Immature natural killer cell (primary cell): ENCODE measurements around the gene KCNA1. TPM values are rescaled to one million over a fixed set of nuclear protein-coding genes. Genes with fewer than 3 reads are reported as not detected.

Experiments used
- DNase-seq, 3 donors: peaks; one replicate each; pipeline ENCODE4 v3.0.0; 2022; ENCODE audit warnings: mixed read lengths in 1 of 3
- H3K27ac Mint-ChIP-seq, 6 donors: one replicate each; pipeline ENCODE4 v1.8.0; 2020; ENCODE audit warnings: mixed read lengths in 6 of 6, mild to moderate bottlenecking in 5 of 6, inconsistent platforms in 4 of 6, moderate library complexity in 3 of 6
- H3K27me3 Mint-ChIP-seq, 3 donors: one replicate each; pipeline ENCODE4 v1.8.0; 2020 to 2021; ENCODE audit warnings: low read depth in 3 of 3, mild to moderate bottlenecking in 3 of 3, mixed read lengths in 3 of 3, moderate library complexity in 3 of 3, inconsistent platforms in 1 of 3
- H3K36me3 Mint-ChIP-seq, 3 donors: one replicate each; pipeline ENCODE4 v1.8.0; 2020; ENCODE audit warnings: mixed read lengths in 3 of 3, inconsistent platforms in 2 of 3, mild to moderate bottlenecking in 2 of 3
- H3K4me1 Mint-ChIP-seq, 2 donors: one replicate each; pipeline ENCODE4 v1.8.0; 2020; ENCODE audit warnings: inconsistent platforms in 2 of 2, mild to moderate bottlenecking in 2 of 2, mixed read lengths in 2 of 2, moderate library complexity in 1 of 2
- H3K4me3 Mint-ChIP-seq, 5 donors: one replicate each; pipeline ENCODE4 v1.8.0; 2020; ENCODE audit warnings: mild to moderate bottlenecking in 5 of 5, mixed read lengths in 5 of 5, inconsistent platforms in 3 of 5, moderate library complexity in 3 of 5
- H3K9me3 Mint-ChIP-seq, 6 donors: one replicate each; pipeline ENCODE4 v1.8.0; 2020; ENCODE audit warnings: mild to moderate bottlenecking in 6 of 6, mixed read lengths in 6 of 6, inconsistent platforms in 4 of 6, moderate library complexity in 3 of 6
- polyA plus RNA-seq, 3 donors: library from polyadenylated mRNA; unstranded; fragments of 300-500 nt; fragmentation: Illumina TruSeq; gene quantifications; one replicate each; pipeline ENCODE4 v1.2.3, GENCODE V29; 2021

Gene KCNA1
- polyA plus RNA-seq, 3 donors from 2014 or later, result not detected

GRCh38 chr12:4958697-4959375 is 49.1 kb downstream of the KCNA1 start:
- H3K27me3 Mint-ChIP-seq, result peaks cover 5 to 10% (median 8%) of the 10 kb centered on the region in 3 donors
- H3K36me3 Mint-ChIP-seq, result no peaks in the 10 kb centered on the region
- no peak overlapping the region for H3K4me3 Mint-ChIP-seq
- H3K4me1 Mint-ChIP-seq, result no peaks in the 10 kb centered on the region
- H3K9me3 Mint-ChIP-seq, result no peaks in the 10 kb centered on the region
- no peak overlapping the region for H3K27ac Mint-ChIP-seq
- DNase-seq, result no peak

GRCh38 chr12:4959381-4959780 is 49.7 kb downstream of the KCNA1 start:
- Mint-ChIP-seq H3K27ac (no peak overlapping the region), H3K36me3 (no peaks in the 10 kb centered on the region), H3K4me3 (no peak overlapping the region), H3K4me1 (no peaks in the 10 kb centered on the region), H3K27me3 (peaks cover 5 to 14% (median 9%) of the 10 kb centered on the region in 3 donors), H3K9me3 (no peaks in the 10 kb centered on the region)
- DNase-seq, result no peak

GRCh38 chr12:4960030-4960429 is 50.3 kb downstream of the KCNA1 start:
- no peaks in the 10 kb centered on the region for H3K9me3 Mint-ChIP-seq
- H3K4me1 Mint-ChIP-seq, result no peaks in the 10 kb centered on the region
- no peak for DNase-seq
- no peaks in the 10 kb centered on the region for H3K36me3 Mint-ChIP-seq
- H3K27ac Mint-ChIP-seq, result no peak overlapping the region
- H3K4me3 Mint-ChIP-seq, result no peak overlapping the region
- peaks cover 5 to 16% (median 11%) of the 10 kb centered on the region in 3 donors for H3K27me3 Mint-ChIP-seq

- H3K4me1 Mint-ChIP-seq, result no peaks in the 10 kb centered on the region
These were observed 50.8 kb downstream of the KCNA1 start for GRCh38 chr12:4960547-4960946.

GRCh38 chr12:4961311-4961710 is 51.6 kb downstream of the KCNA1 start:
- Mint-ChIP-seq H3K27me3 (peaks cover 1 to 16% (median 8%) of the 10 kb centered on the region in 3 donors), H3K36me3 (no peaks in the 10 kb centered on the region), H3K27ac (no peak overlapping the region), H3K4me3 (no peak overlapping the region), H3K4me1 (no peaks in the 10 kb centered on the region), H3K9me3 (no peaks in the 10 kb centered on the region)
- no peak for DNase-seq

More at GRCh38 chr12:4960547-4960946, 50.8 kb downstream of the KCNA1 start:
- peaks cover 3 to 16% (median 10%) of the 10 kb centered on the region in 3 donors for H3K27me3 Mint-ChIP-seq
- H3K27ac Mint-ChIP-seq, result no peak overlapping the region
- no peaks in the 10 kb centered on the region for H3K9me3 Mint-ChIP-seq
- H3K36me3 Mint-ChIP-seq, result no peaks in the 10 kb centered on the region
- DNase-seq, result no peak
- H3K4me3 Mint-ChIP-seq, result no peak overlapping the region

- no peaks in the 10 kb centered on the region for H3K9me3 Mint-ChIP-seq
- peaks cover 0 to 14% (median 7%) of the 10 kb centered on the region in 3 donors for H3K27me3 Mint-ChIP-seq
- DNase-seq, result no peak
- no peaks in the 10 kb centered on the region for H3K4me1 Mint-ChIP-seq
- no peaks in the 10 kb centered on the region for H3K36me3 Mint-ChIP-seq
- H3K4me3 Mint-ChIP-seq, result no peak overlapping the region
- no peak overlapping the region for H3K27ac Mint-ChIP-seq
These were observed 53.1 kb downstream of the KCNA1 start for GRCh38 chr12:4962539-4963486.

Other genes starting within 250 kb of the KCNA1 start
- under 1 TPM in 2 of 3 donors, not detected in 1; 0.25 to 0.48 TPM for gene GALNT8, start 189.5 kb upstream of the KCNA1 start, polyA plus RNA-seq
- 1 to 10 TPM in 1 of 3 donors, not detected in 2; 1.1 TPM for gene KCNA5, start 134.0 kb downstream of the KCNA1 start, polyA plus RNA-seq